HEK293 (cell line): ENCODE results near the gene BEST2.

ENCODE experiments used
- BCL11B ChIP-seq: fragments of 450-650 bp; formaldehyde crosslinking; IDR thresholded peaks from 2 replicates; pipeline ENCODE4 v1.5.1; 2016; ENCODE audit warnings: low read depth, missing biosample characterization, missing genetic modification characterization
- BCL6B ChIP-seq: fragments of 450-650 bp; formaldehyde crosslinking; IDR thresholded peaks from 2 replicates; pipeline ENCODE4 v1.5.1; 2017; ENCODE audit warnings: missing biosample characterization, missing genetic modification characterization
- GLI4 ChIP-seq: fragments of 450-650 bp; formaldehyde crosslinking; IDR thresholded peaks from 2 replicates; pipeline ENCODE4 v1.5.1; 2016; ENCODE audit warnings: missing biosample characterization, missing genetic modification characterization
- OSR2 ChIP-seq: fragments of 450-650 bp; formaldehyde crosslinking; IDR thresholded peaks from 2 replicates; pipeline ENCODE4 v1.5.1; 2016; ENCODE audit warnings: missing biosample characterization, missing genetic modification characterization
- REST ChIP-seq: fragments of 450-650 bp; formaldehyde crosslinking; IDR thresholded peaks from 2 replicates; pipeline ENCODE4 v1.5.1; 2016; ENCODE audit warnings: missing biosample characterization, missing genetic modification characterization
- SCRT1 ChIP-seq: fragments of 450-650 bp; formaldehyde crosslinking; IDR thresholded peaks from 2 replicates; pipeline ENCODE4 v1.5.1; 2016; ENCODE audit warnings: missing biosample characterization, missing genetic modification characterization, borderline replicate concordance
- WT1 ChIP-seq: fragments of 450-650 bp; formaldehyde crosslinking; IDR thresholded peaks from 2 replicates; pipeline ENCODE4 v1.5.1; 2016; ENCODE audit warnings: missing biosample characterization, missing genetic modification characterization
- ZBTB10 ChIP-seq: fragments of 450-650 bp; formaldehyde crosslinking; IDR thresholded peaks from 2 replicates; pipeline ENCODE4 v1.5.1; 2016; ENCODE audit warnings: missing biosample characterization, missing genetic modification characterization
- ZBTB26 ChIP-seq: fragments of 450-650 bp; formaldehyde crosslinking; optimal IDR thresholded peaks from 2 replicates; pipeline ENCODE3; 2016; ENCODE audit warnings: missing biosample characterization, mild to moderate bottlenecking, missing genetic modification characterization
- ZBTB8A ChIP-seq: fragments of 450-650 bp; formaldehyde crosslinking; IDR thresholded peaks from 2 replicates; pipeline ENCODE4 v1.5.1; 2016; ENCODE audit warnings: missing biosample characterization, missing genetic modification characterization
- ZFHX2 ChIP-seq: fragments of 450-650 bp; formaldehyde crosslinking; conservative IDR thresholded peaks from 2 replicates; pipeline ENCODE4 v1.5.1; 2016; ENCODE audit warnings: missing biosample characterization, missing genetic modification characterization
- ZFP3 ChIP-seq: fragments of 450-650 bp; formaldehyde crosslinking; IDR thresholded peaks from 2 replicates; pipeline ENCODE4 v1.5.1; 2016; ENCODE audit warnings: low read depth, missing biosample characterization, missing genetic modification characterization
- ZFP69B ChIP-seq: fragments of 450-650 bp; formaldehyde crosslinking; IDR thresholded peaks from 2 replicates; pipeline ENCODE4 v1.5.1; 2016; ENCODE audit warnings: missing biosample characterization, missing genetic modification characterization
- ZNF211 ChIP-seq: fragments of 450-650 bp; formaldehyde crosslinking; IDR thresholded peaks from 2 replicates; pipeline ENCODE4 v1.5.1; 2016; ENCODE audit warnings: low read depth, missing biosample characterization, missing genetic modification characterization
- ZNF248 ChIP-seq: fragments of 450-650 bp; formaldehyde crosslinking; IDR thresholded peaks from 2 replicates; pipeline ENCODE4 v1.5.1; 2017; ENCODE audit warnings: missing biosample characterization, missing genetic modification characterization
- ZNF274 ChIP-seq, 2 experiments: fragments of 200-500 bp in 1 of 2; fragments of 450-650 bp in 1 of 2; sonication (Bioruptor generic) in 1 of 2; formaldehyde crosslinking in 1 of 2; IDR thresholded peaks; 2 replicates each; pipeline versions ENCODE4 v1.5.1 to v1.6.1; 2014 to 2016; ENCODE audit warnings: borderline replicate concordance in 1 of 2, inconsistent platforms in 1 of 2, low read length in 1 of 2, missing biosample characterization in 1 of 2, missing genetic modification characterization in 1 of 2
- ZNF280D ChIP-seq: fragments of 450-650 bp; formaldehyde crosslinking; IDR thresholded peaks from 2 replicates; pipeline ENCODE4 v1.5.1; 2016; ENCODE audit warnings: missing biosample characterization, missing genetic modification characterization
- ZNF501 ChIP-seq: fragments of 450-650 bp; formaldehyde crosslinking; IDR thresholded peaks from 2 replicates; pipeline ENCODE4 v1.5.1; 2016; ENCODE audit warnings: missing biosample characterization, missing genetic modification characterization
- ZNF510 ChIP-seq: fragments of 450-650 bp; formaldehyde crosslinking; IDR thresholded peaks from 2 replicates; pipeline ENCODE4 v1.5.1; 2018; ENCODE audit warnings: mild to moderate bottlenecking, missing genetic modification characterization, missing biosample characterization; ENCODE audit not compliant: insufficient replicate concordance
- ZNF555 ChIP-seq: fragments of 450-650 bp; formaldehyde crosslinking; conservative IDR thresholded peaks from 2 replicates; pipeline ENCODE4 v1.5.1; 2017; ENCODE audit warnings: missing biosample characterization, mild to moderate bottlenecking, missing genetic modification characterization, inconsistent platforms
- ZNF561 ChIP-seq: fragments of 450-650 bp; IDR thresholded peaks from 2 replicates; pipeline ENCODE4 v1.5.1; 2018; ENCODE audit warnings: missing biosample characterization, missing genetic modification characterization, borderline replicate concordance
- ZNF585B ChIP-seq: fragments of 450-650 bp; formaldehyde crosslinking; IDR thresholded peaks from 2 replicates; pipeline ENCODE4 v1.5.1; 2016; ENCODE audit warnings: missing biosample characterization, missing genetic modification characterization
- ZNF701 ChIP-seq: fragments of 450-650 bp; formaldehyde crosslinking; IDR thresholded peaks from 2 replicates; pipeline ENCODE4 v1.5.1; 2016; ENCODE audit warnings: missing biosample characterization, missing genetic modification characterization
- ZNF776 ChIP-seq: fragments of 450-650 bp; formaldehyde crosslinking; IDR thresholded peaks from 2 replicates; pipeline ENCODE4 v1.5.0; 2017; ENCODE audit warnings: missing biosample characterization, missing genetic modification characterization, borderline replicate concordance
- ZNF785 ChIP-seq: fragments of 450-650 bp; formaldehyde crosslinking; IDR thresholded peaks from 2 replicates; pipeline ENCODE4 v1.5.1; 2016; ENCODE audit warnings: missing biosample characterization, missing genetic modification characterization

Gene BEST2

GRCh38 chr19:12806242-12807081 is 54.9 kb downstream of the BEST2 start, which contains the start of gene RNASEH2A (continued):
- peak; percentile 98 for TF ChIP-seq ZNF501 (tag by site-specific recombination)
- peak; percentile 97 for TF ChIP-seq ZBTB26 (tag by site-specific recombination)
- TF ChIP-seq GLI4 (tag by site-specific recombination), result no peak
- TF ChIP-seq ZNF701 (tag by site-specific recombination), result no peak
- 0 out of 2 replicates have a peak, but pooled peaks have one; percentile 46 for TF ChIP-seq ZFP69B (tag by site-specific recombination)
- TF ChIP-seq WT1 (tag by site-specific recombination), result peak; percentile 30; the same call in 1 of the 2 replicates
- TF ChIP-seq ZBTB8A (tag by site-specific recombination), result peak; percentile 82
- TF ChIP-seq ZNF585B (tag by site-specific recombination), result no peak
- no peak for TF ChIP-seq BCL6B (tag by site-specific recombination)
- TF ChIP-seq ZNF561 (tag by site-specific recombination), result peak; percentile 98
- no peak for TF ChIP-seq ZNF211 (tag by site-specific recombination)
- peak; percentile 72; the same call in 1 of the 2 replicates for TF ChIP-seq BCL11B (tag by site-specific recombination)
- no peak for TF ChIP-seq ZNF274 (IDR thresholded peaks at IDR 0.05; ENCODE audit: low read length)
- no peak for TF ChIP-seq ZNF274 (tag by site-specific recombination; IDR thresholded peaks at IDR 0.05; ENCODE audit: borderline replicate concordance)
- no peak for TF ChIP-seq ZFP3 (tag by site-specific recombination)
- TF ChIP-seq ZNF510 (tag by site-specific recombination), result no peak
- 0 out of 2 replicates have a peak, but pooled peaks have one; percentile 15 for TF ChIP-seq ZBTB10
- no peak for TF ChIP-seq ZNF280D
- no peak for TF ChIP-seq SCRT1
- TF ChIP-seq REST (tag by site-specific recombination), result 0 out of 2 replicates have a peak, but pooled peaks have one; percentile 31
- no peak for TF ChIP-seq ZNF776 (tag by site-specific recombination)
- TF ChIP-seq ZNF785 (tag by site-specific recombination), result no peak
- no peak for TF ChIP-seq ZNF248 (tag by site-specific recombination)
- no peak for TF ChIP-seq ZNF555 (tag by site-specific recombination)
- TF ChIP-seq ZFHX2 (tag by site-specific recombination), result no peak
- TF ChIP-seq OSR2, result no peak; the same call in 1 of the 2 replicates
